ENCODE results near the gene ELF3.
"Not testable (repeated sequence)": the region's sequence is repeated elsewhere in the genome, so short reads cannot be mapped to it uniquely, and the experiment has no call there.

Gene ELF3

GRCh38 chr1:202054094-202054493, 43.7 kb downstream of the ELF3 start:
- Histone ChIP-seq H3K36me3 (ENCODE audit: control insufficient read depth, insufficient read depth, low read length) (no peaks in the 10 kb centered on the region), H3K27ac (ENCODE audit: insufficient read depth, low read depth, low read length, poor library complexity, severe bottlenecking) (no peak overlapping the region), H3K27me3 (ENCODE audit: control insufficient read depth, insufficient read depth, low read length, poor library complexity, severe bottlenecking) (no peaks in the 10 kb centered on the region), H3K9me3 (ENCODE audit: control insufficient read depth, low read length) (no peaks in the 10 kb centered on the region), H3K4me1 (ENCODE audit: control insufficient read depth, insufficient read depth, low read length) (no peaks in the 10 kb centered on the region), H3K4me3 (ENCODE audit: insufficient read depth, low read depth, low read length) (no peak overlapping the region)
- 92 to 93% methylated on average over 7 of the region's 7 CpGs for WGBS, 2 experiments

GRCh38 chr1:202054673-202055072, 44.3 kb downstream of the ELF3 start:
- WGBS, 2 experiments, result 91 to 93% methylated on average over 4 of the region's 4 CpGs
- not testable (repeated sequence) for H3K9me3 ChIP-seq (ENCODE audit: control insufficient read depth, low read length); H3K27me3 ChIP-seq (ENCODE audit: control insufficient read depth, insufficient read depth, low read length, poor library complexity, severe bottlenecking); H3K36me3 ChIP-seq (ENCODE audit: control insufficient read depth, insufficient read depth, low read length); H3K4me1 ChIP-seq (ENCODE audit: control insufficient read depth, insufficient read depth, low read length); H3K4me3 ChIP-seq (ENCODE audit: insufficient read depth, low read depth, low read length); H3K27ac ChIP-seq (ENCODE audit: insufficient read depth, low read depth, low read length, poor library complexity, severe bottlenecking)

- Histone ChIP-seq H3K36me3 (ENCODE audit: control insufficient read depth, insufficient read depth, low read length) (no peaks in the 10 kb centered on the region), H3K27ac (ENCODE audit: insufficient read depth, low read depth, low read length, poor library complexity, severe bottlenecking) (no peak overlapping the region), H3K27me3 (ENCODE audit: control insufficient read depth, insufficient read depth, low read length, poor library complexity, severe bottlenecking) (no peaks in the 10 kb centered on the region), H3K9me3 (ENCODE audit: control insufficient read depth, low read length) (no peaks in the 10 kb centered on the region), H3K4me3 (ENCODE audit: insufficient read depth, low read depth, low read length) (no peak overlapping the region), H3K4me1 (ENCODE audit: control insufficient read depth, insufficient read depth, low read length) (no peaks in the 10 kb centered on the region)
- 92 to 94% methylated on average over 17 of the region's 17 CpGs for WGBS, 2 experiments
Observed at GRCh38 chr1:202056644-202057334, 46.4 kb downstream of the ELF3 start.

- not testable (repeated sequence) for H3K9me3 ChIP-seq (ENCODE audit: control insufficient read depth, low read length); H3K27ac ChIP-seq (ENCODE audit: insufficient read depth, low read depth, low read length, poor library complexity, severe bottlenecking); H3K4me1 ChIP-seq (ENCODE audit: control insufficient read depth, insufficient read depth, low read length); H3K36me3 ChIP-seq (ENCODE audit: control insufficient read depth, insufficient read depth, low read length); H3K27me3 ChIP-seq (ENCODE audit: control insufficient read depth, insufficient read depth, low read length, poor library complexity, severe bottlenecking); H3K4me3 ChIP-seq (ENCODE audit: insufficient read depth, low read depth, low read length)
- whole genome bisulfite sequencing, 2 experiments, result 81 to 87% methylated on average over 6 of the region's 6 CpGs
Observed at GRCh38 chr1:202057335-202057704, 46.9 kb downstream of the ELF3 start.

- H3K27ac ChIP-seq (ENCODE audit: insufficient read depth, low read depth, low read length, poor library complexity, severe bottlenecking), result no peak overlapping the region
- WGBS, 2 experiments, result 90 to 92% methylated on average over 3 of the region's 3 CpGs
- H3K4me3 ChIP-seq (ENCODE audit: insufficient read depth, low read depth, low read length), result no peak overlapping the region
- no peaks in the 10 kb centered on the region for H3K27me3 ChIP-seq (ENCODE audit: control insufficient read depth, insufficient read depth, low read length, poor library complexity, severe bottlenecking)
- no peaks in the 10 kb centered on the region for H3K9me3 ChIP-seq (ENCODE audit: control insufficient read depth, low read length)
- H3K36me3 ChIP-seq (ENCODE audit: control insufficient read depth, insufficient read depth, low read length), result no peaks in the 10 kb centered on the region
- H3K4me1 ChIP-seq (ENCODE audit: control insufficient read depth, insufficient read depth, low read length), result no peaks in the 10 kb centered on the region
Observed at GRCh38 chr1:202058001-202058908, 47.9 kb downstream of the ELF3 start.

- no peaks in the 10 kb centered on the region for H3K27me3 ChIP-seq (ENCODE audit: control insufficient read depth, insufficient read depth, low read length, poor library complexity, severe bottlenecking)
- H3K36me3 ChIP-seq (ENCODE audit: control insufficient read depth, insufficient read depth, low read length), result no peaks in the 10 kb centered on the region
- no peak overlapping the region for H3K4me3 ChIP-seq (ENCODE audit: insufficient read depth, low read depth, low read length)
- no peak overlapping the region for H3K27ac ChIP-seq (ENCODE audit: insufficient read depth, low read depth, low read length, poor library complexity, severe bottlenecking)
- no peaks in the 10 kb centered on the region for H3K4me1 ChIP-seq (ENCODE audit: control insufficient read depth, insufficient read depth, low read length)
- H3K9me3 ChIP-seq (ENCODE audit: control insufficient read depth, low read length), result no peaks in the 10 kb centered on the region
- WGBS, 2 experiments, result 89 to 92% methylated on average over 4 of the region's 4 CpGs
Observed at GRCh38 chr1:202061055-202061454, 50.7 kb downstream of the ELF3 start.

- not testable (repeated sequence) for H3K27me3 ChIP-seq (ENCODE audit: control insufficient read depth, insufficient read depth, low read length, poor library complexity, severe bottlenecking); H3K27ac ChIP-seq (ENCODE audit: insufficient read depth, low read depth, low read length, poor library complexity, severe bottlenecking); H3K4me1 ChIP-seq (ENCODE audit: control insufficient read depth, insufficient read depth, low read length); H3K4me3 ChIP-seq (ENCODE audit: insufficient read depth, low read depth, low read length); H3K36me3 ChIP-seq (ENCODE audit: control insufficient read depth, insufficient read depth, low read length); H3K9me3 ChIP-seq (ENCODE audit: control insufficient read depth, low read length)
- 91 to 95% methylated on average over 6 of the region's 6 CpGs for WGBS, 2 experiments
Observed at GRCh38 chr1:202061787-202062186, 51.4 kb downstream of the ELF3 start.

GRCh38 chr1:202062636-202063035, 52.2 kb downstream of the ELF3 start:
- not testable (repeated sequence) for H3K4me3 ChIP-seq (ENCODE audit: insufficient read depth, low read depth, low read length); H3K9me3 ChIP-seq (ENCODE audit: control insufficient read depth, low read length); H3K27ac ChIP-seq (ENCODE audit: insufficient read depth, low read depth, low read length, poor library complexity, severe bottlenecking); H3K36me3 ChIP-seq (ENCODE audit: control insufficient read depth, insufficient read depth, low read length); H3K27me3 ChIP-seq (ENCODE audit: control insufficient read depth, insufficient read depth, low read length, poor library complexity, severe bottlenecking); H3K4me1 ChIP-seq (ENCODE audit: control insufficient read depth, insufficient read depth, low read length)
- 96% methylated on average over 7 of the region's 7 CpGs for whole genome bisulfite sequencing, 2 experiments

GRCh38 chr1:202063093-202063492, 52.7 kb downstream of the ELF3 start:
- no peaks in the 10 kb centered on the region for H3K36me3 ChIP-seq (ENCODE audit: control insufficient read depth, insufficient read depth, low read length)
- 0% methylated on average over 1 of the region's 1 CpG for WGBS, 2 experiments
- no peak overlapping the region for H3K4me3 ChIP-seq (ENCODE audit: insufficient read depth, low read depth, low read length)
- H3K4me1 ChIP-seq (ENCODE audit: control insufficient read depth, insufficient read depth, low read length), result no peaks in the 10 kb centered on the region
- H3K9me3 ChIP-seq (ENCODE audit: control insufficient read depth, low read length), result no peaks in the 10 kb centered on the region
- H3K27ac ChIP-seq (ENCODE audit: insufficient read depth, low read depth, low read length, poor library complexity, severe bottlenecking), result no peak overlapping the region
- no peaks in the 10 kb centered on the region for H3K27me3 ChIP-seq (ENCODE audit: control insufficient read depth, insufficient read depth, low read length, poor library complexity, severe bottlenecking)

GRCh38 chr1:202064889-202065312, 54.5 kb downstream of the ELF3 start:
- 92 to 95% methylated on average over 5 to 10 of the region's 10 CpGs for WGBS, 2 experiments
- H3K4me1 ChIP-seq (ENCODE audit: control insufficient read depth, insufficient read depth, low read length); H3K36me3 ChIP-seq (ENCODE audit: control insufficient read depth, insufficient read depth, low read length); H3K27ac ChIP-seq (ENCODE audit: insufficient read depth, low read depth, low read length, poor library complexity, severe bottlenecking); H3K9me3 ChIP-seq (ENCODE audit: control insufficient read depth, low read length); H3K27me3 ChIP-seq (ENCODE audit: control insufficient read depth, insufficient read depth, low read length, poor library complexity, severe bottlenecking); H3K4me3 ChIP-seq (ENCODE audit: insufficient read depth, low read depth, low read length): not testable (repeated sequence)
